HepG2 (cell line): ENCODE results near the gene PLIN4. TPM values are rescaled to one million over a fixed set of nuclear protein-coding genes. Genes with fewer than 3 reads are reported as not detected.
A peak's percentile ranks its signal among the peaks of the same experiment; 100 is the strongest.

Experiments
- ATAC-seq: fragments of 200-7000 bp; cut with Tn5 transposase; 3 replicates; pipeline ENCODE4 v1.9.1; 2020; ENCODE audit warnings: mild to moderate bottlenecking, moderate library complexity
- BruUV-seq: library from RNA; stranded (reverse); fragments of 400-500 nt; replicated peaks from 2 replicates; lab custom pipeline; 2021; lab: Mats Ljungman, UMichigan
- CTCF ChIA-PET: fragments of 300-600 bp; formaldehyde crosslinking; extraction: SDS; loops from one replicate; lab custom pipeline; 2021; ENCODE audit warnings: low total read pairs, inconsistent platforms, low intra/inter-chr PET ratio; lab: Yijun Ruan, JAX
- POLR2A ChIA-PET: fragments of 350-600 bp; sonication (Branson Sonifier 250); formaldehyde crosslinking; loops from one replicate; lab custom pipeline; 2020; ENCODE audit warnings: antibody characterized with exemption, inconsistent platforms; lab: Yijun Ruan, JAX
- DNase-seq: peaks from one replicate; pipeline ENCODE4 v3.0.0-alpha.2; 2015; ENCODE audit warnings: low spot score
- FAIRE-seq: peaks from 3 replicates; lab custom pipeline; 2011; peaks lifted over from hg19 to GRCh38; lab: Jason Lieb, UNC
- H2AFZ ChIP-seq: one replicate; pipeline ENCODE4 v1.6.1; 2011; ENCODE audit warnings: low read length, inconsistent platforms
- H3K27ac ChIP-seq: fragments of 300-600 bp; 3 replicates; pipeline ENCODE4 v1.8.0; 2011; ENCODE audit warnings: mixed run types, mild to moderate bottlenecking, mixed read lengths, low read length, inconsistent platforms; ENCODE audit not compliant: insufficient read depth; ENCODE audit errors: extremely low read length
- H3K27me3 ChIP-seq, 2 experiments: fragments of 200-600 bp in 1 of 2; 2 replicates in 1 of 2; 3 replicates in 1 of 2; pipeline versions ENCODE4 v1.6.0 to v1.8.0; 2011; ENCODE audit warnings: low read length in 2 of 2, mild to moderate bottlenecking in 2 of 2, moderate library complexity in 2 of 2, inconsistent platforms in 1 of 2; ENCODE audit not compliant: insufficient read depth in 2 of 2, control insufficient read depth in 1 of 2
- H3K36me3 ChIP-seq, 2 experiments: fragments of 200-600 bp in 1 of 2; replicated peaks in 1 of 2; 2 replicates in 1 of 2; 3 replicates in 1 of 2; pipeline versions ENCODE4 v1.5.1 to v1.8.0; 2011; ENCODE audit warnings: low read length in 2 of 2, inconsistent platforms in 1 of 2; ENCODE audit not compliant: insufficient read depth in 2 of 2, control insufficient read depth in 1 of 2
- H3K4me1 ChIP-seq: 2 replicates; pipeline ENCODE4 v1.5.1; 2012; ENCODE audit warnings: low read length, inconsistent platforms; ENCODE audit not compliant: insufficient read depth
- H3K4me2 ChIP-seq: 2 replicates; pipeline ENCODE4 v1.6.0; 2011; ENCODE audit warnings: low read depth, low read length, inconsistent platforms
- H3K4me3 ChIP-seq, 3 experiments: fragments of 200-600 bp in 1 of 3; sonication (generic), shearing (Covaris generic) in 1 of 3; replicated peaks in 1 of 3; 2 replicates each; pipeline ENCODE4 v1.5.1; 2011 to 2016; ENCODE audit warnings: low read length in 3 of 3, inconsistent platforms in 2 of 3, low read depth in 2 of 3, mild to moderate bottlenecking in 2 of 3, control low read depth in 1 of 3, mixed read lengths in 1 of 3; ENCODE audit not compliant: insufficient read depth in 1 of 3
- H3K79me2 ChIP-seq: one replicate; pipeline ENCODE4 v1.6.1; 2011; ENCODE audit warnings: low read length, inconsistent platforms; ENCODE audit not compliant: insufficient read depth
- H3K9ac ChIP-seq: 2 replicates; pipeline ENCODE4 v1.6.0; 2011; ENCODE audit warnings: mild to moderate bottlenecking, low read depth, low read length, inconsistent platforms; ENCODE audit not compliant: insufficient read depth
- H3K9me3 ChIP-seq: 2 replicates; pipeline ENCODE4 v1.5.1; 2012; ENCODE audit warnings: mild to moderate bottlenecking, low read length
- H4K20me1 ChIP-seq: 2 replicates; pipeline ENCODE4 v1.6.0; 2011; ENCODE audit warnings: inconsistent platforms, mild to moderate bottlenecking, low read length, moderate library complexity; ENCODE audit not compliant: insufficient read depth
- DBP ChIP-seq: sonication (generic); formaldehyde crosslinking; IDR thresholded peaks from 2 replicates; pipeline ENCODE4 v1.4.0; 2020; ENCODE audit warnings: missing genetic modification reagents; ENCODE audit errors: not compliant biosample characterization
- EED ChIP-seq: sonication (generic); formaldehyde crosslinking; IDR thresholded peaks from 2 replicates; pipeline ENCODE4 v1.5.0; 2020; ENCODE audit warnings: mild to moderate bottlenecking, missing genetic modification reagents
- HOXA5 ChIP-seq: sonication (generic); formaldehyde crosslinking; IDR thresholded peaks from 2 replicates; pipeline ENCODE4 v1.4.0; 2020; ENCODE audit warnings: missing genetic modification reagents
- KLF11 ChIP-seq: IDR thresholded peaks from 2 replicates; pipeline ENCODE4 v1.6.1; 2016; ENCODE audit warnings: missing compliant biosample characterization
- POLR2AphosphoS2 ChIP-seq: IDR thresholded peaks from 2 replicates; pipeline ENCODE4 v1.6.1; 2011; ENCODE audit warnings: low read depth, low read length, improper control_type of control experiment
- XRCC5 ChIP-seq: fragments of 200-400 bp; formaldehyde crosslinking; optimal IDR thresholded peaks from 2 replicates; pipeline ENCODE3; 2017; ENCODE audit warnings: mild to moderate bottlenecking, low read length
- ZFP36 ChIP-seq: fragments of 150-350 bp; IDR thresholded peaks from 2 replicates; pipeline ENCODE4 v1.6.1; 2018; ENCODE audit warnings: borderline replicate concordance, low read length, low read depth; ENCODE audit not compliant: partially characterized antibody
- ZMYM3 ChIP-seq: sonication (generic); formaldehyde crosslinking; IDR thresholded peaks from 2 replicates; pipeline ENCODE4 v1.5.1; 2020; ENCODE audit warnings: mild to moderate bottlenecking, missing genetic modification reagents
- ZNF263 ChIP-seq: sonication (generic); formaldehyde crosslinking; IDR thresholded peaks from 2 replicates; pipeline ENCODE4 v1.4.0; 2020; ENCODE audit warnings: missing genetic modification reagents
- ZNF574 ChIP-seq: sonication (generic); formaldehyde crosslinking; IDR thresholded peaks from 2 replicates; pipeline ENCODE4 v1.4.0; 2020; ENCODE audit warnings: missing genetic modification reagents
- ZNF784 ChIP-seq: sonication (generic); formaldehyde crosslinking; IDR thresholded peaks from 2 replicates; pipeline ENCODE4 v1.5.1; 2020; ENCODE audit warnings: missing genetic modification reagents, mild to moderate bottlenecking, borderline replicate concordance
- ZNF816 ChIP-seq: sonication (generic); formaldehyde crosslinking; IDR thresholded peaks from 2 replicates; pipeline ENCODE4 v1.8.0; 2022; ENCODE audit warnings: missing genetic modification reagents, mild to moderate bottlenecking, borderline replicate concordance
- ZNF883 ChIP-seq: sonication (generic); formaldehyde crosslinking; IDR thresholded peaks from 2 replicates; pipeline ENCODE4 v1.5.1; 2020; ENCODE audit warnings: mild to moderate bottlenecking, missing genetic modification reagents; ENCODE audit errors: not compliant biosample characterization
- WGBS: methylation state at CpG from one replicate; pipeline ENCODE4 v1.1.6; 2017; ENCODE audit warnings: low lambda C conversion rate; 5-methylcytosine and 5-hydroxymethylcytosine counted together
- in situ Hi-C: cut with HindIII; loops from 2 replicates; pipeline ENCODE4 v1.10.0; 2017; ENCODE audit warnings: low pct_unique_long_range_greater_than_20kb; ENCODE audit not compliant: extremely low pct_ligation_motif_present
- intact Hi-C: fragments of 100-400 bp; cut with micrococcal nuclease; formaldehyde crosslinking; loops from one replicate; pipeline ENCODE4 v1.10.0; 2022; ENCODE audit not compliant: unreplicated experiment
- polyA plus RNA-seq, 8 experiments: library from polyadenylated mRNA; depleted of rRNA in 3 of 8; stranded (reverse) in 7 of 8; unstranded in 1 of 8; fragments of >200 nt; fragmentation: Illumina TruSeq in 4 of 8; extraction: Trizol in 4 of 8; gene quantifications; 2 replicates each; pipeline versions ENCODE4 v1.2.1 to v1.2.3, GENCODE V29; 2011 to 2016; ENCODE audit warnings: low read depth in 4 of 8, missing spikeins in 1 of 8, mixed read lengths in 1 of 8; ENCODE audit not compliant: insufficient read depth in 1 of 8
- total RNA-seq, 5 experiments: library from RNA; depleted of rRNA; stranded (reverse); fragments of >200 nt; fragmentation: Illumina TruSeq; extraction: Trizol; gene quantifications; 2 replicates each; pipeline ENCODE4 v1.2.3, GENCODE V29; 2016; ENCODE audit warnings: low read depth in 1 of 5

PLIN4 gene
- total and polyA plus RNA-seq, 2 of the 13 experiments (the other 11 are each of a cell fraction or from before 2014, with no cell fraction given): 1.1 to 1.3 TPM

- Histone ChIP-seq H3K4me3 (no peak overlapping the region), H3K9me3 (no peaks in the 10 kb centered on the region), H2AFZ (no peak overlapping the region), H3K27ac (no peak overlapping the region), H3K4me1 (peaks cover 42% of the 10 kb centered on the region), H4K20me1 (no peaks in the 10 kb centered on the region), H3K4me2 (no peak overlapping the region), H3K36me3 (no peaks in the 10 kb centered on the region), H3K79me2 (no peaks in the 10 kb centered on the region), H3K9ac (no peak overlapping the region), H3K27me3 (no peaks in the 10 kb centered on the region; a peak in 1 of 5 replicates)
- ATAC-seq (no peak), FAIRE-seq (no peak), DNase-seq (no peak)
- POLR2A ChIA-PET: interaction anchor here (0.6 to 4.5 kb wide), 2 partner anchors 10 to 14 kb away, joined by 4 to 38 read pairs; partner anchors contain the start of genes LRG1 and PLIN5
- CTCF ChIA-PET: no interaction called here
- in situ Hi-C loops: no loop called here
- intact Hi-C loops: no loop called here
- 0 out of 2 replicates have a peak, but pooled peaks have one; percentile 30 for TF ChIP-seq EED (CRISPR knock-in tag)
- TF ChIP-seq KLF11 (CRISPR knock-in tag): no peak
- TF ChIP-seq POLR2AphosphoS2: no peak
- TF ChIP-seq HOXA5: no peak
- no TSS peak for BruUV-seq
- WGBS: 71% methylated on average over 13 of the region's 23 CpGs
Observed at GRCh38 chr19:4525563-4526002, 7.3 kb upstream of the PLIN4 start.

GRCh38 chr19:4524808-4525562, 6.7 kb upstream of the PLIN4 start:
- no peak overlapping the region for H3K4me3 ChIP-seq
- H3K27ac ChIP-seq: no peak overlapping the region
- ChIA-PET POLR2A (interaction anchor here (0.6 to 4.5 kb wide), 2 partner anchors 10 to 15 kb away, joined by 4 to 38 read pairs; partner anchors contain the start of genes LRG1 and PLIN5), CTCF (no interaction called here)
- intact Hi-C loops: no loop called here
- FAIRE-seq: no peak
- peak; percentile 50 for ATAC-seq
- no peaks in the 10 kb centered on the region for H4K20me1 ChIP-seq
- no peaks in the 10 kb centered on the region for H3K79me2 ChIP-seq
- H2AFZ ChIP-seq: no peak overlapping the region
- H3K4me2 ChIP-seq: no peak overlapping the region
- no peak overlapping the region for H3K9ac ChIP-seq
- no peaks in the 10 kb centered on the region; a peak in 1 of 5 replicates for H3K27me3 ChIP-seq
- H3K9me3 ChIP-seq: no peaks in the 10 kb centered on the region
- H3K36me3 ChIP-seq: no peaks in the 10 kb centered on the region
- peaks cover 39% of the 10 kb centered on the region for H3K4me1 ChIP-seq
- 66% methylated on average over 20 of the region's 23 CpGs for WGBS
- no TSS peak for BruUV-seq
- no peak for DNase-seq
- in situ Hi-C loops: no loop called here
- TF ChIP-seq XRCC5 (peak; percentile 50), DBP (CRISPR knock-in tag) (no peak), ZNF883 (CRISPR knock-in tag) (no peak), ZMYM3 (0 out of 2 replicates have a peak, but pooled peaks have one; percentile 64), ZNF784 (CRISPR knock-in tag) (no peak), ZNF574 (CRISPR knock-in tag) (peak; percentile 95), ZNF816 (CRISPR knock-in tag) (no peak), ZNF263 (CRISPR knock-in tag) (peak; percentile 74), ZFP36 (peak; percentile 46)
